DND-41 (cell line): Measurements from ENCODE around the gene SET.

Experiments used
- EZH2 ChIP-seq: IDR thresholded peaks from 3 replicates; pipeline ENCODE4 v1.6.1; 2012; ENCODE audit warnings: borderline replicate concordance, low read depth, mild to moderate bottlenecking, moderate library complexity, low read length, inconsistent platforms; ENCODE audit not compliant: severe bottlenecking
- TF ChIP-seq, protein P1 (sequence below): IDR thresholded peaks from 2 replicates; pipeline ENCODE4 v1.5.1; 2012; ENCODE audit warnings: borderline replicate concordance, low read length, moderate library complexity, mild to moderate bottlenecking; ENCODE audit not compliant: poor library complexity, severe bottlenecking; ENCODE audit errors: extremely low read depth

DNA sequence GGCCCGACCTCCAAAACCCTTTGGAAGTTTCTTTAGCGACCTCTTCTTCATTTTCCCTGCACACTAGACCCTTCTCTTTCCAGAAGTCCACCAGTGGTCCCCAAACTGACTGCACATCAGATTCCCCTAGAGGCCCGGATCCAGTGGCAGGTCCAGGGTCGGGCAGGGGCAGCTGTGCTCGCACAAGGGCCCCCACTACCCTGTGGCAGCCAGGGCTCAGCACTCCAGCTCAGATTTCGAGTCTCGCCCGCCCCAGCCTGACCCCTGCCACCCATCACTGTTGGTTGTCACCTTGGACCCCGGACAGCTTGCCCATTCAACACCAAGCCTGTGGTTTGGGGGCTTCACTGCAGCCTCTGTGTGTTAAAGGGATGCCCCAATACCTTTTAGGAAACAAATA, 42.7 kb downstream of the SET start:
- TF ChIP-seq, protein P1, sequence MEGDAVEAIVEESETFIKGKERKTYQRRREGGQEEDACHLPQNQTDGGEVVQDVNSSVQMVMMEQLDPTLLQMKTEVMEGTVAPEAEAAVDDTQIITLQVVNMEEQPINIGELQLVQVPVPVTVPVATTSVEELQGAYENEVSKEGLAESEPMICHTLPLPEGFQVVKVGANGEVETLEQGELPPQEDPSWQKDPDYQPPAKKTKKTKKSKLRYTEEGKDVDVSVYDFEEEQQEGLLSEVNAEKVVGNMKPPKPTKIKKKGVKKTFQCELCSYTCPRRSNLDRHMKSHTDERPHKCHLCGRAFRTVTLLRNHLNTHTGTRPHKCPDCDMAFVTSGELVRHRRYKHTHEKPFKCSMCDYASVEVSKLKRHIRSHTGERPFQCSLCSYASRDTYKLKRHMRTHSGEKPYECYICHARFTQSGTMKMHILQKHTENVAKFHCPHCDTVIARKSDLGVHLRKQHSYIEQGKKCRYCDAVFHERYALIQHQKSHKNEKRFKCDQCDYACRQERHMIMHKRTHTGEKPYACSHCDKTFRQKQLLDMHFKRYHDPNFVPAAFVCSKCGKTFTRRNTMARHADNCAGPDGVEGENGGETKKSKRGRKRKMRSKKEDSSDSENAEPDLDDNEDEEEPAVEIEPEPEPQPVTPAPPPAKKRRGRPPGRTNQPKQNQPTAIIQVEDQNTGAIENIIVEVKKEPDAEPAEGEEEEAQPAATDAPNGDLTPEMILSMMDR = no peak
- TF ChIP-seq EZH2 = no peak
